Measurements from ENCODE around the gene FOXL3.

DNA sequence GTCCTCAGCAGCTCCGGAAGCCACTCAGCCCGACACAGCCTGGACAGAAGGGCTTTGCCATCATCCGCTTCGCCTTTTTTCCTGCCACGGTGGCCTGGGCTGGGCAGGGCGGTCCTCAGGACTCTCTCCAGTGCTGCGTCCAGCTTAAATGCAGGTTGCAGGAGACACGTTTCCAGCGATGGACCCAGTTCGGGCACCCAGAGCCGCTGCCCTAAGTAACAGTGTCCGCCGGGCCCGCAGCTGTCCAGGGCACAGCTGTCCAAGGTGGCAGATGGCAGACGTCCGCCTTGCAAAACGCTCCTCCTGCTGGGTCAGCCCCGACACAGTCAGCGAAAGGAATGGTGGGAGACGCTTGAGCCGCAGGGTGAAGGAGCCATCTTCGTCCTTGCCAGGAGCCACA lies 37.0 kb upstream of the FOXL3 start:
- TF ChIP-seq, protein P1, sequence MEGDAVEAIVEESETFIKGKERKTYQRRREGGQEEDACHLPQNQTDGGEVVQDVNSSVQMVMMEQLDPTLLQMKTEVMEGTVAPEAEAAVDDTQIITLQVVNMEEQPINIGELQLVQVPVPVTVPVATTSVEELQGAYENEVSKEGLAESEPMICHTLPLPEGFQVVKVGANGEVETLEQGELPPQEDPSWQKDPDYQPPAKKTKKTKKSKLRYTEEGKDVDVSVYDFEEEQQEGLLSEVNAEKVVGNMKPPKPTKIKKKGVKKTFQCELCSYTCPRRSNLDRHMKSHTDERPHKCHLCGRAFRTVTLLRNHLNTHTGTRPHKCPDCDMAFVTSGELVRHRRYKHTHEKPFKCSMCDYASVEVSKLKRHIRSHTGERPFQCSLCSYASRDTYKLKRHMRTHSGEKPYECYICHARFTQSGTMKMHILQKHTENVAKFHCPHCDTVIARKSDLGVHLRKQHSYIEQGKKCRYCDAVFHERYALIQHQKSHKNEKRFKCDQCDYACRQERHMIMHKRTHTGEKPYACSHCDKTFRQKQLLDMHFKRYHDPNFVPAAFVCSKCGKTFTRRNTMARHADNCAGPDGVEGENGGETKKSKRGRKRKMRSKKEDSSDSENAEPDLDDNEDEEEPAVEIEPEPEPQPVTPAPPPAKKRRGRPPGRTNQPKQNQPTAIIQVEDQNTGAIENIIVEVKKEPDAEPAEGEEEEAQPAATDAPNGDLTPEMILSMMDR (IDR thresholded peaks at IDR 0.05) = no peak
- TF ChIP-seq, protein P2, sequence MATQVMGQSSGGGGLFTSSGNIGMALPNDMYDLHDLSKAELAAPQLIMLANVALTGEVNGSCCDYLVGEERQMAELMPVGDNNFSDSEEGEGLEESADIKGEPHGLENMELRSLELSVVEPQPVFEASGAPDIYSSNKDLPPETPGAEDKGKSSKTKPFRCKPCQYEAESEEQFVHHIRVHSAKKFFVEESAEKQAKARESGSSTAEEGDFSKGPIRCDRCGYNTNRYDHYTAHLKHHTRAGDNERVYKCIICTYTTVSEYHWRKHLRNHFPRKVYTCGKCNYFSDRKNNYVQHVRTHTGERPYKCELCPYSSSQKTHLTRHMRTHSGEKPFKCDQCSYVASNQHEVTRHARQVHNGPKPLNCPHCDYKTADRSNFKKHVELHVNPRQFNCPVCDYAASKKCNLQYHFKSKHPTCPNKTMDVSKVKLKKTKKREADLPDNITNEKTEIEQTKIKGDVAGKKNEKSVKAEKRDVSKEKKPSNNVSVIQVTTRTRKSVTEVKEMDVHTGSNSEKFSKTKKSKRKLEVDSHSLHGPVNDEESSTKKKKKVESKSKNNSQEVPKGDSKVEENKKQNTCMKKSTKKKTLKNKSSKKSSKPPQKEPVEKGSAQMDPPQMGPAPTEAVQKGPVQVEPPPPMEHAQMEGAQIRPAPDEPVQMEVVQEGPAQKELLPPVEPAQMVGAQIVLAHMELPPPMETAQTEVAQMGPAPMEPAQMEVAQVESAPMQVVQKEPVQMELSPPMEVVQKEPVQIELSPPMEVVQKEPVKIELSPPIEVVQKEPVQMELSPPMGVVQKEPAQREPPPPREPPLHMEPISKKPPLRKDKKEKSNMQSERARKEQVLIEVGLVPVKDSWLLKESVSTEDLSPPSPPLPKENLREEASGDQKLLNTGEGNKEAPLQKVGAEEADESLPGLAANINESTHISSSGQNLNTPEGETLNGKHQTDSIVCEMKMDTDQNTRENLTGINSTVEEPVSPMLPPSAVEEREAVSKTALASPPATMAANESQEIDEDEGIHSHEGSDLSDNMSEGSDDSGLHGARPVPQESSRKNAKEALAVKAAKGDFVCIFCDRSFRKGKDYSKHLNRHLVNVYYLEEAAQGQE (IDR thresholded peaks at IDR 0.05; ENCODE audit: insufficient read depth in 1 of 2, low read depth in 2 of 2, low read length in 1 of 2) = no peak

All from Panc1 (cell line).